CD4-positive, alpha-beta T cell treated with Interleukin-21 for 1 hour (primary cell): ENCODE data around the gene MLLT1.

ENCODE experiments used
- DNase-seq: peaks from one replicate; pipeline ENCODE4 v3.0.0-alpha.2; 2020

The MLLT1 gene

GRCh38 chr19:6258812-6259311 lies 20.9 kb downstream of the MLLT1 start:
- no peak for DNase-seq

- DNase-seq: no peak
These were observed 25.6 kb downstream of the MLLT1 start for GRCh38 chr19:6253954-6254733.

GRCh38 chr19:6252066-6252465 lies 27.7 kb downstream of the MLLT1 start:
- no peak for DNase-seq

- DNase-seq: no peak
These were observed 28.9 kb downstream of the MLLT1 start for GRCh38 chr19:6250909-6251308.

GRCh38 chr19:6250024-6250615 lies 29.7 kb downstream of the MLLT1 start:
- no peak for DNase-seq

GRCh38 chr19:6249296-6249695 lies 30.5 kb downstream of the MLLT1 start:
- DNase-seq: no peak

- no peak for DNase-seq
These were observed 30.9 kb downstream of the MLLT1 start for GRCh38 chr19:6248844-6249243.

GRCh38 chr19:6248341-6248740 lies 31.4 kb downstream of the MLLT1 start:
- DNase-seq: no peak

- DNase-seq: no peak
These were observed 32.8 kb downstream of the MLLT1 start for GRCh38 chr19:6247007-6247288.

GRCh38 chr19:6246174-6247006 lies 33.4 kb downstream of the MLLT1 start:
- no peak for DNase-seq

GRCh38 chr19:6242677-6243076 lies 37.1 kb downstream of the MLLT1 start:
- DNase-seq: no peak

- DNase-seq: no peak
These were observed 37.9 kb downstream of the MLLT1 start for GRCh38 chr19:6241680-6242377.

GRCh38 chr19:6241056-6241455 lies 38.7 kb downstream of the MLLT1 start:
- no peak for DNase-seq

GRCh38 chr19:6239871-6240676 lies 39.7 kb downstream of the MLLT1 start:
- DNase-seq: no peak

GRCh38 chr19:6239401-6239844 lies 40.4 kb downstream of the MLLT1 start:
- DNase-seq: no peak

- no peak for DNase-seq
These were observed 41.0 kb downstream of the MLLT1 start for GRCh38 chr19:6238643-6239281.

- no peak for DNase-seq
These were observed 41.5 kb downstream of the MLLT1 start for GRCh38 chr19:6238256-6238642.

- DNase-seq: no peak
These were observed 43.2 kb downstream of the MLLT1 start for GRCh38 chr19:6236310-6237291.

- DNase-seq: no peak
These were observed 44.5 kb downstream of the MLLT1 start for GRCh38 chr19:6235031-6235951.
